HepG2 (cell line): Measurements from ENCODE around the gene OR2AT4. TPM values are rescaled to one million over a fixed set of nuclear protein-coding genes. Genes with fewer than 3 reads are reported as not detected.

ENCODE experiments used
- ADNP ChIP-seq: sonication (generic); formaldehyde crosslinking; IDR thresholded peaks from 2 replicates; pipeline ENCODE4 v1.4.0; 2020; ENCODE audit warnings: missing genetic modification reagents
- ATF4 ChIP-seq, 2 experiments: fragments of 450-650 bp in 1 of 2; sonication (generic) in 1 of 2; formaldehyde crosslinking; IDR thresholded peaks; 2 replicates each; pipeline versions ENCODE4 v1.5.0 to v1.8.0; 2020 to 2022; ENCODE audit warnings: mild to moderate bottlenecking in 1 of 2, missing genetic modification reagents in 1 of 2
- CBX1 ChIP-seq: IDR thresholded peaks from one replicate; pipeline ENCODE4 v1.6.1; 2016; ENCODE audit warnings: antibody characterized with exemption, low read depth
- FOSL2 ChIP-seq: sonication (generic); formaldehyde crosslinking; IDR thresholded peaks from 2 replicates; pipeline ENCODE4 v1.4.0; 2020; ENCODE audit warnings: missing genetic modification reagents
- FOXA3 ChIP-seq: IDR thresholded peaks from 2 replicates; pipeline ENCODE4 v1.6.1; 2016; ENCODE audit warnings: missing genetic modification reagents, missing compliant biosample characterization
- FOXM1 ChIP-seq: sonication (generic); formaldehyde crosslinking; IDR thresholded peaks from 2 replicates; pipeline ENCODE4 v1.5.0; 2020; ENCODE audit warnings: missing genetic modification reagents
- HNF4G ChIP-seq, 2 experiments: sonication (generic) in 1 of 2; formaldehyde crosslinking in 1 of 2; IDR thresholded peaks; 2 replicates each; pipeline versions ENCODE4 v1.4.0 to v1.6.1; 2011 to 2020; ENCODE audit warnings: borderline replicate concordance in 2 of 2, low read depth in 2 of 2, mild to moderate bottlenecking in 2 of 2, low read length in 1 of 2, missing genetic modification reagents in 1 of 2, moderate library complexity in 1 of 2
- HOXA9 ChIP-seq: sonication (generic); formaldehyde crosslinking; IDR thresholded peaks from 2 replicates; pipeline ENCODE4 v1.8.1; 2022; ENCODE audit warnings: missing genetic modification reagents, mild to moderate bottlenecking, moderate library complexity, borderline replicate concordance
- IKZF1 ChIP-seq: fragments of 450-650 bp; IDR thresholded peaks from 2 replicates; pipeline ENCODE4 v1.7.1; 2016
- IRF1 ChIP-seq: sonication (generic); formaldehyde crosslinking; IDR thresholded peaks from 2 replicates; pipeline ENCODE4 v1.4.0; 2020; ENCODE audit warnings: low read depth, mild to moderate bottlenecking, missing genetic modification reagents
- ISX ChIP-seq: sonication (generic); formaldehyde crosslinking; conservative IDR thresholded peaks from 2 replicates; pipeline ENCODE4 v1.5.0; 2020; ENCODE audit warnings: missing genetic modification reagents
- LCORL ChIP-seq, 2 experiments: fragments of 450-650 bp in 1 of 2; sonication (generic) in 1 of 2; formaldehyde crosslinking in 1 of 2; IDR thresholded peaks; 2 replicates each; pipeline versions ENCODE4 v1.5.0 to v1.6.1; 2017 to 2020; ENCODE audit warnings: antibody characterized with exemption in 1 of 2, missing genetic modification reagents in 1 of 2
- NFE2 ChIP-seq: sonication (generic); formaldehyde crosslinking; IDR thresholded peaks from 2 replicates; pipeline ENCODE4 v1.4.0; 2020; ENCODE audit warnings: missing genetic modification reagents
- PAWR ChIP-seq: sonication (generic); formaldehyde crosslinking; IDR thresholded peaks from 2 replicates; pipeline ENCODE4 v1.4.0; 2020; ENCODE audit warnings: missing genetic modification reagents, mild to moderate bottlenecking, borderline replicate concordance
- PRDM4 ChIP-seq: sonication (generic); formaldehyde crosslinking; IDR thresholded peaks from 2 replicates; pipeline ENCODE4 v1.9.0; 2021; ENCODE audit warnings: missing genetic modification reagents, borderline replicate concordance
- RXRA ChIP-seq: sonication (generic); formaldehyde crosslinking; IDR thresholded peaks from 2 replicates; pipeline ENCODE4 v1.5.1; 2020; ENCODE audit warnings: missing genetic modification reagents
- RXRB ChIP-seq: IDR thresholded peaks from 2 replicates; pipeline ENCODE4 v1.6.1; 2016; ENCODE audit warnings: borderline replicate concordance, missing genetic modification reagents, missing compliant biosample characterization
- ZNF18 ChIP-seq: sonication (generic); formaldehyde crosslinking; IDR thresholded peaks from 2 replicates; pipeline ENCODE4 v1.8.0; 2022; ENCODE audit warnings: mild to moderate bottlenecking, missing genetic modification reagents; ENCODE audit not compliant: insufficient replicate concordance
- ZNF225 ChIP-seq: sonication (generic); formaldehyde crosslinking; IDR thresholded peaks from 2 replicates; pipeline ENCODE4 v1.4.0; 2020; ENCODE audit warnings: mild to moderate bottlenecking, missing genetic modification reagents
- ZNF44 ChIP-seq: sonication (generic); formaldehyde crosslinking; IDR thresholded peaks from 2 replicates; pipeline ENCODE4 v1.5.1; 2020; ENCODE audit warnings: mild to moderate bottlenecking, missing genetic modification reagents
- ZNF567 ChIP-seq: sonication (generic); formaldehyde crosslinking; IDR thresholded peaks from 2 replicates; pipeline ENCODE4 v1.8.1; 2023; ENCODE audit warnings: mild to moderate bottlenecking, missing genetic modification reagents, borderline replicate concordance
- ZNF660 ChIP-seq: sonication (generic); formaldehyde crosslinking; IDR thresholded peaks from 2 replicates; pipeline ENCODE4 v1.5.1; 2020; ENCODE audit warnings: mild to moderate bottlenecking, low read depth, missing genetic modification reagents, borderline replicate concordance
- ZSCAN9 ChIP-seq: IDR thresholded peaks from 2 replicates; pipeline ENCODE4 v1.6.1; 2016; ENCODE audit warnings: borderline replicate concordance
- polyA plus RNA-seq, 8 experiments: library from polyadenylated mRNA; depleted of rRNA in 3 of 8; stranded (reverse) in 7 of 8; unstranded in 1 of 8; fragments of >200 nt; fragmentation: Illumina TruSeq in 4 of 8; extraction: Trizol in 4 of 8; gene quantifications; 2 replicates each; pipeline versions ENCODE4 v1.2.1 to v1.2.3, GENCODE V29; 2011 to 2016; ENCODE audit warnings: low read depth in 4 of 8, missing spikeins in 1 of 8, mixed read lengths in 1 of 8; ENCODE audit not compliant: insufficient read depth in 1 of 8
- total RNA-seq, 5 experiments: library from RNA; depleted of rRNA; stranded (reverse); fragments of >200 nt; fragmentation: Illumina TruSeq; extraction: Trizol; gene quantifications; 2 replicates each; pipeline ENCODE4 v1.2.3, GENCODE V29; 2016; ENCODE audit warnings: low read depth in 1 of 5

Gene OR2AT4
- total and polyA plus RNA-seq, 2 of the 13 experiments (the other 11 are each of a cell fraction or from before 2014, with no cell fraction given), result not detected

- TF ChIP-seq ZNF18 (CRISPR knock-in tag) (no peak), IRF1 (no peak), NFE2 (CRISPR knock-in tag) (no peak), PRDM4 (no peak), ZNF225 (CRISPR knock-in tag) (no peak), PAWR (CRISPR knock-in tag) (no peak), RXRA (CRISPR knock-in tag) (peak; percentile 32; the same call in 1 of the 2 replicates), IKZF1 (no peak), FOXA3 (CRISPR knock-in tag) (no peak), ZSCAN9 (CRISPR knock-in tag) (no peak), ISX (no peak), ZNF44 (CRISPR knock-in tag) (no peak), FOSL2 (CRISPR knock-in tag) (peak; percentile 60), CBX1 (no peak), RXRB (CRISPR knock-in tag) (no peak), LCORL (IDR thresholded peaks at IDR 0.05) (no peak), LCORL (CRISPR knock-in tag; IDR thresholded peaks at IDR 0.05) (peak; percentile 39; the same call in 1 of the 2 replicates), FOXM1 (CRISPR knock-in tag) (no peak), HNF4G (IDR thresholded peaks at IDR 0.05; ENCODE audit: borderline replicate concordance, low read depth, low read length) (no peak), HNF4G (CRISPR knock-in tag; IDR thresholded peaks at IDR 0.05; ENCODE audit: borderline replicate concordance, low read depth) (no peak), HOXA9 (no peak), ZNF660 (CRISPR knock-in tag) (no peak), ZNF567 (CRISPR knock-in tag) (no peak), ADNP (CRISPR knock-in tag) (no peak), ATF4 (CRISPR knock-in tag; IDR thresholded peaks at IDR 0.05) (no peak)
These were observed 43.8 kb upstream of the OR2AT4 start (continued) for GRCh38 chr11:75140269-75141138.
